Activated CD4-positive, alpha-beta memory T cell treated with anti-CD3 and anti-CD28 coated beads, Interleukin-2, amount 10 ng/mL, durations not matched to agents 7 days and 5 days (primary cell): ENCODE measurements around the gene EPHA3. TPM values are rescaled to one million over a fixed set of nuclear protein-coding genes. Genes with fewer than 3 reads are reported as not detected.

Experiments
- CTCF ChIA-PET: fragments of 350-600 bp; sonication (Branson Sonifier 250); formaldehyde crosslinking; loops from one replicate; lab custom pipeline; 2021; ENCODE audit warnings: antibody characterized with exemption, inconsistent platforms; lab: Charles Lee
- POLR2A ChIA-PET: fragments of 350-600 bp; sonication (Branson Sonifier 250); formaldehyde crosslinking; loops from one replicate; lab custom pipeline; 2021; ENCODE audit warnings: antibody characterized with exemption; lab: Charles Lee
- DNase-seq: peaks from one replicate; pipeline ENCODE4 v3.0.0-alpha.2; 2020
- H3K27ac Mint-ChIP-seq: one replicate; pipeline ENCODE4 v1.8.0; 2021; ENCODE audit warnings: mild to moderate bottlenecking, mixed read lengths
- H3K27me3 Mint-ChIP-seq: one replicate; pipeline ENCODE4 v1.8.0; 2021; ENCODE audit warnings: mixed read lengths
- H3K36me3 Mint-ChIP-seq: one replicate; pipeline ENCODE4 v1.8.0; 2021; ENCODE audit warnings: low read depth, mixed read lengths
- H3K4me1 Mint-ChIP-seq: one replicate; pipeline ENCODE4 v1.8.0; 2021; ENCODE audit warnings: mixed read lengths
- H3K4me3 Mint-ChIP-seq: one replicate; pipeline ENCODE4 v1.8.0; 2021; ENCODE audit warnings: mild to moderate bottlenecking, mixed read lengths
- H3K9me3 Mint-ChIP-seq: one replicate; pipeline ENCODE4 v1.8.0; 2021; ENCODE audit warnings: mixed read lengths
- total RNA-seq, 2 experiments: library from RNA; stranded (reverse); gene quantifications; one replicate each; pipeline ENCODE4 v1.2.3, GENCODE V29; 2021

EPHA3 gene
- total RNA-seq, 2 experiments from 2014 or later: 0.05 TPM; not detected in 1

- H3K27ac Mint-ChIP-seq: no peak overlapping the region
- H3K4me3 Mint-ChIP-seq: no peak overlapping the region
- H3K9me3 Mint-ChIP-seq: peaks cover 7% of the 10 kb centered on the region
- ChIA-PET CTCF (no interaction called here), POLR2A (no interaction called here)
- no peak for DNase-seq
- H3K36me3 Mint-ChIP-seq: no peaks in the 10 kb centered on the region
- no peaks in the 10 kb centered on the region for H3K27me3 Mint-ChIP-seq
- H3K4me1 Mint-ChIP-seq: no peaks in the 10 kb centered on the region
These were observed 109.8 kb downstream of the EPHA3 start for GRCh38 chr3:89217148-89217685.

DNA sequence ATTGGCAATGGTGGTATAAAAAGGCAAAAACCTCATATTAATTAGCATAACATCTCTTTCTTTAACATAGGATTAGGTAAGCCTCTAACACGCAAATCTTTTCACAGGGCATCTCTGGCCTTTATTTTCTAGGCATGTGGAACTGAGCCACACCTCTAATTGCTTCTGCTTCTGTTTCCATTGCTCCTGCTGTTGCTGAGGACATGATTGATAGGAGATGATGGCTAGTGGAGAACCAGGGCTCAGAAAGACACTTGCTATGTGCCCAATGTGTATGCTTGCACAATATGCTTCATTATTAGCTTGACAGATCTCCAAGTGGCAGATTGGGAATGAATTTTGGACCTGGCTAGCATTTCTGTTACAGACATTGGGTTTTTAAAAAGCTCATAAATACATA lies 114.5 kb downstream of the EPHA3 start:
- H3K27me3 Mint-ChIP-seq: no peaks in the 10 kb centered on the region
- no peaks in the 10 kb centered on the region for H3K36me3 Mint-ChIP-seq
- no peak for DNase-seq
- POLR2A ChIA-PET: no interaction called here
- H3K27ac Mint-ChIP-seq: no peak overlapping the region
- H3K9me3 Mint-ChIP-seq: peaks cover 7% of the 10 kb centered on the region
- CTCF ChIA-PET: no interaction called here
- H3K4me1 Mint-ChIP-seq: no peaks in the 10 kb centered on the region
- H3K4me3 Mint-ChIP-seq: no peak overlapping the region

GRCh38 chr3:89223188-89223587 lies 115.8 kb downstream of the EPHA3 start:
- no peak for DNase-seq
- Mint-ChIP-seq H3K4me1 (no peaks in the 10 kb centered on the region), H3K36me3 (no peaks in the 10 kb centered on the region), H3K27ac (no peak overlapping the region), H3K27me3 (no peaks in the 10 kb centered on the region), H3K9me3 (peaks cover 7% of the 10 kb centered on the region), H3K4me3 (no peak overlapping the region)
- ChIA-PET CTCF (no interaction called here), POLR2A (no interaction called here)

DNA sequence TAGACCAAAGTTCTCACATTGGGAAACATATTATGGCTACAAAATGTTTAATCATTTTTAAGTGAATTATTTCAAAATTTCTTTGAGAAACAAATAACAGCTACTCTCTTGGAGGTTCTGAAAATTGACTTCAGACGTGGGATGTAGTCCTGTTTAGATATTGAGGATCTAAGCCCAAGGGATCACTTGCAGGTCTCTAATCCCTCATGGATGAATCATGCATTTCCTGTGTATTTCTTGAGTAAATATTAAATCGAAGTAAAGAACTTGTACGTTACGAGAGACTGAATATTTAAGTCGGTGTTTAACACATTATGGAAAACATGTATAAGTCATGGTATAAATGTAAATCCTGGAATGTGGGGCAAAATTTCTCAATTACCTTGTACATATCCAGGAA lies 119.8 kb downstream of the EPHA3 start:
- no peak overlapping the region for H3K27ac Mint-ChIP-seq
- no peak for DNase-seq
- CTCF ChIA-PET: no interaction called here
- POLR2A ChIA-PET: no interaction called here
- H3K27me3 Mint-ChIP-seq: no peaks in the 10 kb centered on the region
- H3K4me3 Mint-ChIP-seq: no peak overlapping the region
- no peaks in the 10 kb centered on the region for H3K36me3 Mint-ChIP-seq
- H3K4me1 Mint-ChIP-seq: no peaks in the 10 kb centered on the region
- no peaks in the 10 kb centered on the region for H3K9me3 Mint-ChIP-seq

DNA sequence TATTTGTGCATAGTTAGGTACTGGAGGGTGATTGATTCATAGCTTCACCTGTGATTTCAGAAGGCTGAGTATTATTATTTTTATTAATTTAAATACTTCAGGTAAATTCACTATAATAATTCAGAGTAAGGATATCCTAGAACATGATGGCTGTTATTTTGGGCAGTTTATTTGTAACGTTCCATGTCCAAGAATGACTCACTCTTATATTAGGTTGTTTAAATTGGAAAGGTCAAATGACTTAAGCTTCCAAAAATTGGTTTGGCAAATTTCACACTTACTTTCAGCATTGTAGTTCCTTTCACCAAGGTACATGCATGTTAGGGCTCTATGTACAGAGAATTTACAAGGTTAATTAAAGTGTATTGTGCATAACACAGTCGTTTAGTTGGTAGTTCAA lies 120.2 kb downstream of the EPHA3 start:
- H3K4me1 Mint-ChIP-seq: no peaks in the 10 kb centered on the region
- H3K27me3 Mint-ChIP-seq: no peaks in the 10 kb centered on the region
- no peak overlapping the region for H3K27ac Mint-ChIP-seq
- no peaks in the 10 kb centered on the region for H3K36me3 Mint-ChIP-seq
- ChIA-PET CTCF (no interaction called here), POLR2A (no interaction called here)
- H3K4me3 Mint-ChIP-seq: no peak overlapping the region
- no peak for DNase-seq
- no peaks in the 10 kb centered on the region for H3K9me3 Mint-ChIP-seq

- Mint-ChIP-seq H3K4me3 (no peak overlapping the region), H3K9me3 (no peaks in the 10 kb centered on the region), H3K27me3 (no peaks in the 10 kb centered on the region), H3K36me3 (no peaks in the 10 kb centered on the region), H3K27ac (no peak overlapping the region), H3K4me1 (no peaks in the 10 kb centered on the region)
- ChIA-PET POLR2A (no interaction called here), CTCF (no interaction called here)
- DNase-seq: no peak
These were observed 124.7 kb downstream of the EPHA3 start for GRCh38 chr3:89232155-89232554.

DNA sequence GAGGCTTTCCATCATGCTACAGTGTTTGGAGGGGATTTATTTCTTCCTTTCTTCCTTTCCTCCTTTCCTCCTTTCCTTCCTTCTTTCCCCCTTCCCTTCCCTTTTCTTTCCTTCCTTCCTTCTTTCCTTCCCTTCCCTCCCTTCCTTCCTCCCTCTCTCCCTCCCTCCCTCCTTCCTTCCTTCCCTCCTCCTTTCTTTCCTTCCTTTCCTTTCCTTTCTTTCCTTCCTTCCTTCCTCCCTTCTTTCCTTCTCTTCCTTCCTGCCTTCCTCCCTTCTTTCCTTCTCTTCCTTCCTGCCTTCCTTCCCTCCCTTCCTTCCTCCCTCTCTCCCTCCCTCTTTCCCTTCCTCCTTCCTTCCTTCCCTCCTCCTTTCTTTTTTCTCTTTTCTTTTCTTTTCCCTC lies 127.2 kb downstream of the EPHA3 start:
- no peaks in the 10 kb centered on the region for H3K27me3 Mint-ChIP-seq
- POLR2A ChIA-PET: no interaction called here
- H3K27ac Mint-ChIP-seq: no peak overlapping the region
- CTCF ChIA-PET: no interaction called here
- no peaks in the 10 kb centered on the region for H3K36me3 Mint-ChIP-seq
- H3K4me3 Mint-ChIP-seq: no peak overlapping the region
- no peaks in the 10 kb centered on the region for H3K9me3 Mint-ChIP-seq
- no peaks in the 10 kb centered on the region for H3K4me1 Mint-ChIP-seq
- DNase-seq: no peak

DNA sequence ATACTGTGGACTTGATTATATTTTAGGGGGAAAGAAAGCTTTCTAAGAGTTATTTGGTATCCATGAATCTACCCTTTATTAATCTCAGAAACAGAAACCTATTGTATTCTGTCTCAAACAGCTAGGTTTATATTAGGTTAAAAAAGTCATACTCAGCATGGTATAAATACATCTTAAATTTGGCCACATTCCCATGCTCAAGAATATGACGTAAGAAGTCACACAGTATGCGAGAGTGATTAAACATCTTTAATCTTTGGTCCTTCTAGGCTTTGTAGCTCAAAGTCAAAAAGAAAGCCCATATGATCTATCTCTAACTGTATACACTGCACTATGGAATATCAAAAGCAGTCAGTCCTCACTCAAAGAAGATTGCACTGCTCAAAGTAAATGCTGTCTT lies 131.4 kb downstream of the EPHA3 start:
- no peak overlapping the region for H3K27ac Mint-ChIP-seq
- ChIA-PET POLR2A (no interaction called here), CTCF (no interaction called here)
- H3K27me3 Mint-ChIP-seq: no peaks in the 10 kb centered on the region
- no peak for DNase-seq
- no peak overlapping the region for H3K4me3 Mint-ChIP-seq
- peaks cover 2% of the 10 kb centered on the region for H3K9me3 Mint-ChIP-seq
- no peaks in the 10 kb centered on the region for H3K4me1 Mint-ChIP-seq
- H3K36me3 Mint-ChIP-seq: no peaks in the 10 kb centered on the region

GRCh38 chr3:89239774-89240173 lies 132.4 kb downstream of the EPHA3 start:
- ChIA-PET POLR2A (no interaction called here), CTCF (no interaction called here)
- H3K27me3 Mint-ChIP-seq: no peaks in the 10 kb centered on the region
- no peak overlapping the region for H3K4me3 Mint-ChIP-seq
- no peaks in the 10 kb centered on the region for H3K36me3 Mint-ChIP-seq
- H3K4me1 Mint-ChIP-seq: no peaks in the 10 kb centered on the region
- H3K9me3 Mint-ChIP-seq: peaks cover 2% of the 10 kb centered on the region
- DNase-seq: no peak
- H3K27ac Mint-ChIP-seq: no peak overlapping the region

- ChIA-PET CTCF (no interaction called here), POLR2A (no interaction called here)
- Mint-ChIP-seq H3K27me3 (no peaks in the 10 kb centered on the region), H3K4me1 (no peaks in the 10 kb centered on the region), H3K36me3 (no peaks in the 10 kb centered on the region), H3K4me3 (no peak overlapping the region), H3K27ac (no peak overlapping the region), H3K9me3 (peaks cover 4% of the 10 kb centered on the region)
- DNase-seq: no peak
These were observed 138.2 kb downstream of the EPHA3 start for GRCh38 chr3:89245612-89246011.

GRCh38 chr3:89246326-89246725 lies 138.9 kb downstream of the EPHA3 start:
- H3K9me3 Mint-ChIP-seq: peaks cover 4% of the 10 kb centered on the region
- ChIA-PET CTCF (no interaction called here), POLR2A (no interaction called here)
- H3K4me3 Mint-ChIP-seq: no peak overlapping the region
- no peaks in the 10 kb centered on the region for H3K4me1 Mint-ChIP-seq
- no peaks in the 10 kb centered on the region for H3K27me3 Mint-ChIP-seq
- DNase-seq: no peak
- H3K36me3 Mint-ChIP-seq: no peaks in the 10 kb centered on the region
- H3K27ac Mint-ChIP-seq: no peak overlapping the region

DNA sequence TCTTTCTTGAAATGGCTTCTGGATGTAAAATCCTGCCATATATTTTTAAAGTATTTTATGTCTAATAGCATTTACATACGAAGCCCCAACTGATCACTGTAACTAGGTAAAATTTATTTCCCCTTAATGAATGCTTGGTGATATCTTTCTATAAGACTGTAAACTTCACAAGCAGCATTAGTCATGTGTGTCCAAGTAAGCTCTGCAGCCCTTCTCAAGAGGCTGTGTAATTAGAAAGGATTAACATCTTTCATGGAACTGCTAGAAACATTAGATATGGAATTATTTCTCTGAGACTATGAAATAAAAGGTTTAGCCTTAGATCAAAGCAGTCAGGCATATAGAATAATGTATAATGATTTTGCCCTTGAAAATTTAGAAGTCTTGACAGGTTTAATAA lies 143.3 kb downstream of the EPHA3 start:
- ChIA-PET POLR2A (no interaction called here), CTCF (no interaction called here)
- DNase-seq: no peak
- Mint-ChIP-seq H3K27me3 (no peaks in the 10 kb centered on the region), H3K9me3 (peaks cover 2% of the 10 kb centered on the region), H3K36me3 (no peaks in the 10 kb centered on the region), H3K4me3 (no peak overlapping the region), H3K4me1 (no peaks in the 10 kb centered on the region), H3K27ac (no peak overlapping the region)

GRCh38 chr3:89252016-89252415 lies 144.6 kb downstream of the EPHA3 start:
- Mint-ChIP-seq H3K36me3 (no peaks in the 10 kb centered on the region), H3K9me3 (peaks cover 3% of the 10 kb centered on the region), H3K4me3 (no peak overlapping the region), H3K27ac (no peak overlapping the region), H3K27me3 (no peaks in the 10 kb centered on the region), H3K4me1 (no peaks in the 10 kb centered on the region)
- ChIA-PET CTCF (no interaction called here), POLR2A (no interaction called here)
- no peak for DNase-seq

DNA sequence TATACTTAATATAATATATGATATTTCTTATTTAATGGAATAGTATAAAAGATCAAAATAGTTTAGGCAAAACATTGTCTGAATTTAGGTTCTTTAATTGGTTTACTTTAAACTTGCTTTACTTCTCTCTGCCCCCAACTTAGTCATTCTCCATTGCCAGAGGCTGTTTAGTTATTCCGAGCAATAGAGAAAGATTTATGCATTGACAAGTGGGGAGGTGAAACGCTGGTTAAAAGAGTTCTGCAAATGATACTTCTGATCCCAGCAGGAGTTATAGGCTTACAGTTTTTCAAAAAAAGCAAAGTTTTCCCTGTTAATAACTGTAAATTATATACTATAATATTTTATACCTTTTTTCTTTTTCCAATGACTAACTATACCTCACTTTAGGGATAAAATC lies 145.4 kb downstream of the EPHA3 start:
- Mint-ChIP-seq H3K4me1 (no peaks in the 10 kb centered on the region), H3K27me3 (no peaks in the 10 kb centered on the region), H3K36me3 (no peaks in the 10 kb centered on the region), H3K27ac (no peak overlapping the region), H3K9me3 (peaks cover 7% of the 10 kb centered on the region), H3K4me3 (no peak overlapping the region)
- ChIA-PET CTCF (no interaction called here), POLR2A (no interaction called here)
- no peak for DNase-seq
